Stomach (tissue), 9 donors: Measurements from ENCODE around the gene HK1. TPM values are rescaled to one million over a fixed set of nuclear protein-coding genes. Genes with fewer than 3 reads are reported as not detected.
A peak's percentile ranks its signal among the peaks of the same experiment; 100 is the strongest.

Experiments used
- DNase-seq, 2 donors: peaks; one replicate each; pipeline versions ENCODE4 v3.0.0 to v3.0.0-alpha.2; 2013 to 2019
- H3K27ac ChIP-seq, 5 donors: fragments of 200-600 bp in 4 of 5; sonication (generic) in 4 of 5; one replicate each; pipeline ENCODE4 v1.5.1; 2013 to 2019; ENCODE audit warnings: mild to moderate bottlenecking in 1 of 5, moderate library complexity in 1 of 5
- H3K27me3 ChIP-seq, 3 donors: fragments of 200-600 bp; sonication (generic); one replicate each; pipeline ENCODE4 v1.5.1; 2017 to 2019; ENCODE audit warnings: mixed run types in 1 of 3
- H3K36me3 ChIP-seq, 4 donors: fragments of 200-600 bp; sonication (generic); 1 replicate in 3 of 4; 2 replicates in 1 of 4; pipeline ENCODE4 v1.5.1; 2016 to 2019
- H3K4me1 ChIP-seq, 4 donors: fragments of 200-600 bp; sonication (generic); one replicate each; pipeline ENCODE4 v1.5.1; 2016 to 2019
- H3K4me3 ChIP-seq, 4 donors: fragments of 200-600 bp; sonication (generic) in 3 of 4; one replicate each; pipeline ENCODE4 v1.5.1; 2016 to 2019; ENCODE audit warnings: mild to moderate bottlenecking in 1 of 4
- H3K9me3 ChIP-seq, 4 donors: fragments of 200-600 bp; sonication (generic); one replicate each; pipeline ENCODE4 v1.5.1; 2016 to 2019
- CTCF ChIP-seq, 7 experiments: fragments of 450-650 bp in 4 of 7; fragments of 200-600 bp in 3 of 7; sonication (generic) in 3 of 7; IDR thresholded peaks; one replicate each; pipeline ENCODE4 v1.5.1; 2016 to 2019; ENCODE audit warnings: antibody characterized with exemption in 7 of 7, control low read depth in 2 of 7, mild to moderate bottlenecking in 1 of 7
- EP300 ChIP-seq: sonication (generic); formaldehyde crosslinking; IDR thresholded peaks from one replicate; pipeline ENCODE4 v1.6.1; 2017; ENCODE audit warnings: antibody characterized with exemption
- POLR2A ChIP-seq, 4 donors: fragments of 450-650 bp; IDR thresholded peaks; one replicate each; pipeline ENCODE4 v1.6.1; 2016; ENCODE audit warnings: antibody characterized with exemption in 4 of 4, control low read depth in 2 of 4, mild to moderate bottlenecking in 1 of 4, moderate library complexity in 1 of 4
- POLR2AphosphoS5 ChIP-seq, 3 donors: sonication (generic); formaldehyde crosslinking; IDR thresholded peaks; one replicate each; pipeline ENCODE4 v1.6.1; 2016; ENCODE audit warnings: antibody characterized with exemption in 3 of 3
- WGBS, 5 donors: extraction: QIAGEN DNeasy Blood & Tissue Kit in 3 of 5; methylation state at CpG; one replicate each; pipeline versions ENCODE4 v1.1.5 to v1.1.7; 2013 to 2018; 5-methylcytosine and 5-hydroxymethylcytosine counted together
- intact Hi-C: fragments of 100-400 bp; cut with DNase I; formaldehyde crosslinking; loops from one replicate; pipeline ENCODE4 v1.15.1; 2023; ENCODE audit warnings: low total_unique reads
- polyA plus RNA-seq, 3 donors: library from polyadenylated mRNA; stranded (reverse); fragments of 200-250 nt; gene quantifications; one replicate each; pipeline ENCODE4 v1.2.3, GENCODE V29; 2013
- total RNA-seq, 5 donors: library from RNA; depleted of rRNA; stranded (reverse); fragments of >200 nt; gene quantifications; one replicate each; pipeline versions ENCODE4 v1.1.0 to v1.2.3, GENCODE V29; 2014 to 2016
- donor health status: healthy with polysubstance abuse.
- donor health status: Bipolar disorder and iron deficiency.
- donor health status: healthy.

The HK1 gene
- total and polyA plus RNA-seq, 8 donors, result 32.7 to 60.9 (median 50.8) TPM

DNA sequence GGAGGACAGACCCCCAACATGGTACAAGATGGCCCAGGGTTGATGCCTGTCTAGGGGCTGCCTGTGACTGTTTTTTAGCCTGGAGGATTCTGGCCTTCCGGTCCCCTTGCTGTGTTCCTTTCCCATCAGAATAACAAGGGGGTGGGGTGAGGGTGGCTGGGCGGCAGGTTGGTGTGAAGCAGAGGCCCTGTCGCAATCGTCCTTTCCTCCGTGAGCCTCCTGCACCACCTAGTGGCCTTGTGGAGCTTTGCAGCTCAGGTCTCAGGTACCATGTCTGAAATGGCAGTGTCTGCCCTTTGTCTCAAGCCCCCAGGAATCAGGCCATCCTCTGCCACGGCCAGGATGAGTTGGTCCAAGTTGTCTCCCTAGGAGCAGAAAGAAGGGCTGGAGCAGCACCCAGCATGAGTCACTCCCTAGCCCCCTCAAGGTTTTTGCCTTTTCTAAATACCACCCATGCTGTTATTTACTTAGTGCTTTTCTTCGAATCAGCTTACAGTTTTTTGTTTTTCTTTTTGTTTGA is 114.2 kb downstream of the HK1 start:
- Histone ChIP-seq H3K9me3 (no peaks in the 10 kb centered on the region), H3K27ac (peak overlapping the region in 2 of 5 donors; percentile 29 to 50), H3K36me3 (peaks cover 66 to 100% (median 97%) of the 10 kb centered on the region in 4 donors), H3K27me3 (no peaks in the 10 kb centered on the region), H3K4me1 (peaks cover 5 to 33% (median 16%) of the 10 kb centered on the region in 4 donors), H3K4me3 (no peak overlapping the region)
- TF ChIP-seq EP300 (no peak), CTCF (IDR thresholded peaks at IDR 0.05) (peak in 6 of 7 experiments; percentile 72 to 99 (median 95)), POLR2AphosphoS5 (IDR thresholded peaks at IDR 0.05) (peak in 2 of 3 donors; percentile 6 to 76)
- peak; percentile 89 to 95 for DNase-seq
- WGBS, 5 donors, result 10 to 15% (median 11%) methylated on average over 6 to 7 of the region's 7 CpGs
- intact Hi-C loops, result loop anchor here (5.0 kb wide), 1 partner anchor 155 kb away; no protein-coding TSS in a partner anchor

DNA sequence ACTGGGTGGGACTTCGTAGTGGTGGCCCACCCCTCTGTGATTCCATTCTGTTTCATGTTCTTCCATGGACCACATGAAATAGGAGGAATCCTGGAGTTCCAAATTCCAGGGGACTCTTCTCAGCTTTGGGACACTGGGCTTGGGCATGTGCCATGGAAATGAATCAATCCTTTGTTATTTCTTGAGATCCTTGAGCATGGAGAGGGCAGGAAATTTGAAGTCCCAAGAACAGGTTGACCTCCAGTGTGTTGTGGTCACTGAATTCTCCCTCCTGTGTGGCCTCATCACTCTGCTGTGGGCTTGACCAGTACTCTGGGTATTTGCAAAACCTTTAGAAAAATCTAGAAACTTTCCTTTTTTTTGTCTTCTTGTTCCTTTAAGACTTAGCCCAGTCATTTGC is 115.7 kb downstream of the HK1 start:
- Histone ChIP-seq H3K36me3 (peaks cover 55 to 100% (median 97%) of the 10 kb centered on the region in 4 donors), H3K9me3 (no peaks in the 10 kb centered on the region), H3K27me3 (no peaks in the 10 kb centered on the region), H3K4me1 (peaks cover 5 to 33% (median 16%) of the 10 kb centered on the region in 4 donors), H3K27ac (no peak overlapping the region), H3K4me3 (no peak overlapping the region)
- intact Hi-C loops, result loop anchor here (5.0 kb wide), 1 partner anchor 157 kb away; no protein-coding TSS in a partner anchor
- WGBS, 5 donors, result 80 to 93% (median 92%) methylated on average over 1 of the region's 1 CpG
- DNase-seq, result no peak
- no peak for TF ChIP-seq CTCF (IDR thresholded peaks at IDR 0.05)
- TF ChIP-seq EP300, result no peak
- TF ChIP-seq POLR2A (IDR thresholded peaks at IDR 0.05), result no peak
- TF ChIP-seq POLR2AphosphoS5 (IDR thresholded peaks at IDR 0.05), result no peak

GRCh38 chr10:69397972-69398371 is 119.7 kb downstream of the HK1 start:
- DNase-seq, result peak in 1 of 2 donors; percentile 78
- no peak overlapping the region for H3K27ac ChIP-seq
- TF ChIP-seq CTCF (IDR thresholded peaks at IDR 0.05), result no peak
- TF ChIP-seq POLR2AphosphoS5 (IDR thresholded peaks at IDR 0.05), result no peak
- TF ChIP-seq POLR2A (IDR thresholded peaks at IDR 0.05), result no peak
- no peak for TF ChIP-seq EP300
- H3K4me1 ChIP-seq, result peaks cover 0 to 16% (median 7%) of the 10 kb centered on the region in 4 donors
- no peak overlapping the region for H3K4me3 ChIP-seq
- H3K36me3 ChIP-seq, result peaks cover 64 to 100% (median 100%) of the 10 kb centered on the region in 4 donors
- WGBS, 5 donors, result 63 to 77% (median 73%) methylated on average over 1 of the region's 1 CpG
- intact Hi-C loops, result no loop called here
- H3K9me3 ChIP-seq, result no peaks in the 10 kb centered on the region
- no peaks in the 10 kb centered on the region for H3K27me3 ChIP-seq

- H3K27ac ChIP-seq, result no peak overlapping the region
Observed at GRCh38 chr10:69398466-69398865, 120.2 kb downstream of the HK1 start.

More at GRCh38 chr10:69398466-69398865, 120.2 kb downstream of the HK1 start:
- Histone ChIP-seq H3K36me3 (peaks cover 63 to 100% (median 97%) of the 10 kb centered on the region in 4 donors), H3K4me1 (peaks cover 0 to 21% (median 11%) of the 10 kb centered on the region in 4 donors), H3K4me3 (no peak overlapping the region), H3K27me3 (no peaks in the 10 kb centered on the region), H3K9me3 (no peaks in the 10 kb centered on the region)
- 88 to 95% (median 91%) methylated on average over 16 of the region's 16 CpGs for WGBS, 5 donors
- no peak for DNase-seq
- TF ChIP-seq POLR2AphosphoS5 (IDR thresholded peaks at IDR 0.05) (no peak), POLR2A (IDR thresholded peaks at IDR 0.05) (no peak), CTCF (IDR thresholded peaks at IDR 0.05) (no peak), EP300 (no peak)
- intact Hi-C loops, result no loop called here
